ENCODE measurements around the gene SQSTM1.

DNA sequence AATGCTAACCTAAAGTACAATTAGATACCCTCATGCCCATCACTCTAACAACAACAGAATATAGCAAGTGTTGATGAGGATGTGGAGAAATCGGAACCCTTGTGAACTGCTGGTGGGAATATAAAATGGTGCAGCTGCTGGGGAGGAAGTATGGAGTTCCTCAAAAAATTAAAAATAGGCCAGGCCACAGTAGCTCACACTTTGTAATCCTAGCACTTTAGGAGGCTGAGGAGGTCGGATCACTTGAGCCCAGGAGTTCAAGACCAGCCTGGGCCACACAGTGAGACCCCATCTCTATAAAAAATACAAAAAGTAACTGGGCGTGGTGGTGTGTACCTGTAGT is 55.9 kb downstream of the SQSTM1 start:
- TF ChIP-seq EZH2 (IDR thresholded peaks at IDR 0.05): no peak
- TF ChIP-seq, protein P1, sequence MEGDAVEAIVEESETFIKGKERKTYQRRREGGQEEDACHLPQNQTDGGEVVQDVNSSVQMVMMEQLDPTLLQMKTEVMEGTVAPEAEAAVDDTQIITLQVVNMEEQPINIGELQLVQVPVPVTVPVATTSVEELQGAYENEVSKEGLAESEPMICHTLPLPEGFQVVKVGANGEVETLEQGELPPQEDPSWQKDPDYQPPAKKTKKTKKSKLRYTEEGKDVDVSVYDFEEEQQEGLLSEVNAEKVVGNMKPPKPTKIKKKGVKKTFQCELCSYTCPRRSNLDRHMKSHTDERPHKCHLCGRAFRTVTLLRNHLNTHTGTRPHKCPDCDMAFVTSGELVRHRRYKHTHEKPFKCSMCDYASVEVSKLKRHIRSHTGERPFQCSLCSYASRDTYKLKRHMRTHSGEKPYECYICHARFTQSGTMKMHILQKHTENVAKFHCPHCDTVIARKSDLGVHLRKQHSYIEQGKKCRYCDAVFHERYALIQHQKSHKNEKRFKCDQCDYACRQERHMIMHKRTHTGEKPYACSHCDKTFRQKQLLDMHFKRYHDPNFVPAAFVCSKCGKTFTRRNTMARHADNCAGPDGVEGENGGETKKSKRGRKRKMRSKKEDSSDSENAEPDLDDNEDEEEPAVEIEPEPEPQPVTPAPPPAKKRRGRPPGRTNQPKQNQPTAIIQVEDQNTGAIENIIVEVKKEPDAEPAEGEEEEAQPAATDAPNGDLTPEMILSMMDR (IDR thresholded peaks at IDR 0.05): no peak

Measured in neural progenitor cell (in vitro differentiated cells).